ENCODE measurements around the gene MRPL46. TPM values are rescaled to one million over a fixed set of nuclear protein-coding genes. Genes with fewer than 3 reads are reported as not detected.

Gene MRPL46
- total RNA-seq, 5 donors from 2014 or later (not counting 1 experiment from before 2014, with no cell fraction given) = 12.0 to 26.4 (median 21.0) TPM

- Histone ChIP-seq H3K27me3 (replicated peaks in 1 of 2; ENCODE audit: control insufficient read depth in 2 of 2, extremely low read depth in 1 of 2, insufficient read depth in 2 of 2, low read length in 1 of 2) (no peaks in the 10 kb centered on the region), H3K36me3 (ENCODE audit: control insufficient read depth in 2 of 2, extremely low read depth in 1 of 2, insufficient read depth in 1 of 2, low read length in 1 of 2) (peaks cover 6 to 28% of the 10 kb centered on the region in 2 donors), H3K4me3 (ENCODE audit: control insufficient read depth in 1 of 2, extremely low read depth in 1 of 2, low read length in 1 of 2) (peak overlapping the region; percentile 73 to 96), H3K27ac (ENCODE audit: low read length) (peak overlapping the region; percentile 92), H3K4me1 (ENCODE audit: control insufficient read depth in 1 of 2, extremely low read depth in 1 of 2, insufficient read depth in 2 of 2, low read length in 2 of 2) (peaks cover 19 to 20% of the 10 kb centered on the region in 2 experiments), H3K9me3 (no peaks in the 10 kb centered on the region)
- peak overlapping the region; percentile 87 to 94 (median 93) for H3K4me3 Mint-ChIP-seq
- ATAC-seq (replicated peaks in 1 of 4) (peak in 1 of 4 experiments; percentile 1), DNase-seq (no peak)
- peaks cover 23 to 37% (median 37%) of the 10 kb centered on the region in 3 donors for H3K4me1 Mint-ChIP-seq
- WGBS (ENCODE audit: insufficient coverage) = 5% methylated on average over 12 of the region's 17 CpGs
- no peaks in the 10 kb centered on the region for H3K27me3 Mint-ChIP-seq
- H3K36me3 Mint-ChIP-seq = peaks cover 21% of the 10 kb centered on the region
- no peaks in the 10 kb centered on the region for H3K9me3 Mint-ChIP-seq
- ChIA-PET POLR2A (no interaction called here), CTCF (interaction anchor here in 1 of 2 donors (0.8 kb wide), 1 partner anchor 156 kb away, joined by 5 read pairs; no protein-coding TSS in a partner anchor)
- peak overlapping the region; percentile 98 to 100 for H3K27ac Mint-ChIP-seq
Observed at GRCh38 chr15:88467935-88468528, 844 bp upstream of the MRPL46 start.

DNA sequence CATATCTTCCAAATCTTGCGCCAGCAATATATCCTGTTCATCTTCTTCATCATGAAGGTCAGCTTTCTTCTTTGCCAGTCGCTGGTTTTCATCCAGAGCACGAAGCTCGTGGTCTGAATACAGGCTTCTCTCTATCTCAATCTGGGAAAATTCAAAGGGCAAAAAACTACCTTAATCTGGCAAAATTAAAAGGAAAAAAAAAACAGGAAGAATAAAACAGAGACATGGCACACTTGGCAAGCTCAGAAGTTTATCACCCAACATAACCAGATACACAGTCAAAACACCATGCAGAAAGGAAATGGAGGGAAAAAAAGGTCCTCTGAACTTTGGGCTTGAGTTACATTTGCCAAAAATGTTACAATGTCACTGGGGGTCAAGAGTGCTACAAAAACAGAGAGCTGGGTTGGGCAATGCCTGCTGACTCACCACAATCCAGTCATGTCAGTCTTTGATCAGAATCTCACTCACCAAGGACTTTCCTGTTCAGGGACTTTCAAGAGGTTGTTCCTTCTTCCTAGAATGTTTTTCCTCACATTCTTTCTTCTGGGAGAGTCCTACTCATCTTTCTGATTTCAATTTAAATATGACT is 1.5 kb downstream of the MRPL46 start:
- Histone ChIP-seq H3K4me1 (ENCODE audit: control insufficient read depth in 1 of 2, extremely low read depth in 1 of 2, insufficient read depth in 2 of 2, low read length in 2 of 2) (peaks cover 19 to 20% of the 10 kb centered on the region in 2 experiments), H3K4me3 (ENCODE audit: control insufficient read depth in 1 of 2, extremely low read depth in 1 of 2, low read length in 1 of 2) (no peak overlapping the region), H3K36me3 (ENCODE audit: control insufficient read depth in 2 of 2, extremely low read depth in 1 of 2, insufficient read depth in 1 of 2, low read length in 1 of 2) (peaks cover 7 to 45% of the 10 kb centered on the region in 2 donors), H3K9me3 (no peaks in the 10 kb centered on the region), H3K27me3 (replicated peaks in 1 of 2; ENCODE audit: control insufficient read depth in 2 of 2, extremely low read depth in 1 of 2, insufficient read depth in 2 of 2, low read length in 1 of 2) (no peaks in the 10 kb centered on the region), H3K27ac (ENCODE audit: low read length) (no peak overlapping the region)
- Mint-ChIP-seq H3K4me1 (peaks cover 15 to 37% (median 37%) of the 10 kb centered on the region in 3 donors), H3K36me3 (peaks cover 20% of the 10 kb centered on the region), H3K27me3 (no peaks in the 10 kb centered on the region), H3K9me3 (no peaks in the 10 kb centered on the region), H3K4me3 (peak overlapping the region; percentile 87 to 94 (median 93)), H3K27ac (no peak overlapping the region)
- 100% methylated on average over 1 of the region's 4 CpGs for WGBS (ENCODE audit: insufficient coverage)
- POLR2A ChIA-PET = no interaction called here
- no peak for DNase-seq
- no peak for ATAC-seq (replicated peaks in 1 of 4)
- CTCF ChIA-PET = interaction anchor here in 1 of 2 donors (1.2 kb wide), 1 partner anchor 11 kb away, joined by 4 read pairs; no protein-coding TSS in a partner anchor

DNA sequence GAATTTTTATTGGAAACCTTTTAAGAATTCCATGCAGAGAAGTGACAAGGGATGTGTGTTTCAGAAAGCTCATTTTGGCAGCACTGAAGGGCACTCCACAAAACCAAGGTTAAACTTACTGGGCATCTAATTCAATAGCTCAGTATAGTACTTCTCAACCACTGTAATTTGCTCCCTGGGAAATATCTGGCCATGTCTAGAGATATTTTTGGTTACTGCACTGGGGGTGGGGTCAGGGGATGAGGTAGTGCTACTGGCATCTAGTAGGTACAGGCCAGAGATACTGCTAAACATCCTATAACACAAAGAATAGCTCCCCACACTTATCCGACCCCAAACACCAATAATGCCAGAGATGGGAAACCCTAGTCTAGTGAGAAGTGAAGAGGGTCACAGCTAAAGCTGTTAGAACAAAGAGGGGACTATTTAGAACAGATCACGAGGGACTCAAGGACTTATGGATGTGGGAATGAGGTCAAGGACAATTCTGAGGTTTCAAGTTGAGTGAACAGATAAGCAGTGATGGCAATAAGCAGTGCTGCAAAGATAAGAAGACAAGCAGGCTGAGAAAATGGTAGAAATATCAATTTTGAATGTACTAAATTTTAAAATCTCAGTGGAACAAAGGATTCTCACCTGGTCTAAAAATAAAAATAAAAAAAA is 3.2 kb downstream of the MRPL46 start:
- 69% methylated on average over 1 of the region's 2 CpGs for WGBS (ENCODE audit: insufficient coverage)

DNA sequence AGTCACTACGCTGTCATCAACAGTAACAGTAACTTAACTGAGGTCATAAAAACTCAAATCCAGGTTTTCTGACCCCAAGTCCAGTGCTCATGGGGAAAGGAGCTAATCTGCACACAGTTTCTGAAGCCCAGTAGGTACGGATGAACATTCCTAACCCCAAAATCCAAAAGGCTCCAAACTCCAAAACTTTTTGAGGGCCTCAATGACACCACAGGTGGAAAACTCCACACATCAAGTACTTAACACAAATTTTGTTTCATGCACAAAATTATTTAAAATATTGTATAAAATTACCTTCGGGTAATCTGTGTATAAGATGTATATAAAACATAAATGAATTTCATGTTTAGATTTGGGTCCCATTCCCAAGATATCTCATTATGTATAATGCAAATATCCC is 10.5 kb downstream of the MRPL46 start:
- ChIA-PET CTCF (interaction anchor here in 1 of 2 donors (0.5 to 0.6 kb wide), 2 partner anchors 208 to 854 kb away, joined by 3 read pairs; no protein-coding TSS in a partner anchor), POLR2A (no interaction called here)
- Histone ChIP-seq H3K4me1 (ENCODE audit: control insufficient read depth in 1 of 2, extremely low read depth in 1 of 2, insufficient read depth in 2 of 2, low read length in 2 of 2) (peaks cover 0 to 7% of the 10 kb centered on the region in 2 experiments), H3K36me3 (ENCODE audit: control insufficient read depth in 2 of 2, extremely low read depth in 1 of 2, insufficient read depth in 1 of 2, low read length in 1 of 2) (peaks cover 10 to 37% of the 10 kb centered on the region in 2 donors), H3K27ac (ENCODE audit: low read length) (no peak overlapping the region), H3K9me3 (no peaks in the 10 kb centered on the region), H3K4me3 (ENCODE audit: control insufficient read depth in 1 of 2, extremely low read depth in 1 of 2, low read length in 1 of 2) (no peak overlapping the region), H3K27me3 (replicated peaks in 1 of 2; ENCODE audit: control insufficient read depth in 2 of 2, extremely low read depth in 1 of 2, insufficient read depth in 2 of 2, low read length in 1 of 2) (no peaks in the 10 kb centered on the region)
- Mint-ChIP-seq H3K4me1 (peaks cover 0 to 2% (median 2%) of the 10 kb centered on the region in 3 donors), H3K4me3 (no peak overlapping the region), H3K36me3 (peaks cover 21% of the 10 kb centered on the region), H3K27me3 (no peaks in the 10 kb centered on the region), H3K27ac (no peak overlapping the region), H3K9me3 (no peaks in the 10 kb centered on the region)
- no peak for ATAC-seq (replicated peaks in 1 of 4)
- no peak for DNase-seq
- 92% methylated on average over 2 of the region's 3 CpGs for WGBS (ENCODE audit: insufficient coverage)

More for the DNA sequence above, 3.2 kb downstream of the MRPL46 start:
- Mint-ChIP-seq H3K9me3 (no peaks in the 10 kb centered on the region), H3K4me3 (no peak overlapping the region), H3K27ac (no peak overlapping the region), H3K4me1 (peaks cover 15 to 37% (median 37%) of the 10 kb centered on the region in 3 donors), H3K36me3 (peaks cover 29% of the 10 kb centered on the region), H3K27me3 (no peaks in the 10 kb centered on the region)
- Histone ChIP-seq H3K36me3 (ENCODE audit: control insufficient read depth in 2 of 2, extremely low read depth in 1 of 2, insufficient read depth in 1 of 2, low read length in 1 of 2) (peaks cover 14 to 57% of the 10 kb centered on the region in 2 donors), H3K4me3 (ENCODE audit: control insufficient read depth in 1 of 2, extremely low read depth in 1 of 2, low read length in 1 of 2) (no peak overlapping the region), H3K9me3 (no peaks in the 10 kb centered on the region), H3K27ac (ENCODE audit: low read length) (no peak overlapping the region), H3K27me3 (replicated peaks in 1 of 2; ENCODE audit: control insufficient read depth in 2 of 2, extremely low read depth in 1 of 2, insufficient read depth in 2 of 2, low read length in 1 of 2) (no peaks in the 10 kb centered on the region), H3K4me1 (ENCODE audit: control insufficient read depth in 1 of 2, extremely low read depth in 1 of 2, insufficient read depth in 2 of 2, low read length in 2 of 2) (peaks cover 19 to 20% of the 10 kb centered on the region in 2 experiments)
- CTCF ChIA-PET = interaction anchor here (0.6 to 1.0 kb wide), 3 partner anchors 11 to 666 kb away, joined by 3 to 5 read pairs (median 3); no protein-coding TSS in a partner anchor
- ATAC-seq (replicated peaks in 1 of 4) (no peak), DNase-seq (no peak)
- POLR2A ChIA-PET = interaction anchor here in 1 of 2 donors (0.5 to 0.6 kb wide), 2 partner anchors 11 to 204 kb away, joined by 6 to 13 read pairs; no protein-coding TSS in a partner anchor

- H3K36me3 ChIP-seq (ENCODE audit: control insufficient read depth in 2 of 2, extremely low read depth in 1 of 2, insufficient read depth in 1 of 2, low read length in 1 of 2) = peaks cover 7 to 22% of the 10 kb centered on the region in 2 donors
- H3K4me3 ChIP-seq (ENCODE audit: control insufficient read depth in 1 of 2, extremely low read depth in 1 of 2, low read length in 1 of 2) = no peak overlapping the region
- Mint-ChIP-seq H3K36me3 (peaks cover 15% of the 10 kb centered on the region), H3K4me1 (peaks cover 2 to 3% (median 3%) of the 10 kb centered on the region in 3 donors), H3K27me3 (peaks cover 0 to 1% of the 10 kb centered on the region in 2 donors), H3K4me3 (no peak overlapping the region), H3K9me3 (no peaks in the 10 kb centered on the region), H3K27ac (peak overlapping the region in 1 of 2 donors; percentile 73)
- ChIA-PET CTCF (interaction anchor here in 1 of 2 donors (0.9 to 1.2 kb wide), 3 partner anchors 10 to 209 kb away, joined by 3 to 4 read pairs (median 3); no protein-coding TSS in a partner anchor), POLR2A (no interaction called here)
- peaks cover 0 to 1% of the 10 kb centered on the region in 2 experiments for H3K27me3 ChIP-seq (replicated peaks in 1 of 2; ENCODE audit: control insufficient read depth in 2 of 2, extremely low read depth in 1 of 2, insufficient read depth in 2 of 2, low read length in 1 of 2)
- DNase-seq (peak in 26 of 35 experiments; percentile 3 to 60 (median 24)), ATAC-seq (replicated peaks in 1 of 4) (peak; percentile 78 to 88 (median 80))
- peaks cover 0 to 8% of the 10 kb centered on the region in 2 experiments for H3K4me1 ChIP-seq (ENCODE audit: control insufficient read depth in 1 of 2, extremely low read depth in 1 of 2, insufficient read depth in 2 of 2, low read length in 2 of 2)
- H3K27ac ChIP-seq (ENCODE audit: low read length) = no peak overlapping the region
- H3K9me3 ChIP-seq = no peaks in the 10 kb centered on the region
- WGBS (ENCODE audit: insufficient coverage) = 40% methylated on average over 8 of the region's 9 CpGs
Observed at GRCh38 chr15:88454867-88455810, 12.0 kb downstream of the MRPL46 start.
